H1 (cell line): ENCODE data around the gene ANKRD17. TPM values are rescaled to one million over a fixed set of nuclear protein-coding genes. Genes with fewer than 3 reads are reported as not detected.

Experiments
- CTCF ChIA-PET: fragments of 300-600 bp; sonication (Branson Sonifier 250); formaldehyde crosslinking; loops from one replicate; lab custom pipeline; 2021; ENCODE audit not compliant: partially characterized antibody; lab: Charles Lee
- POLR2A ChIA-PET: fragments of 300-600 bp; sonication (Branson Sonifier 250); formaldehyde crosslinking; loops from one replicate; lab custom pipeline; 2021; ENCODE audit warnings: inconsistent platforms; ENCODE audit not compliant: partially characterized antibody; lab: Charles Lee
- DNase-seq, 2 experiments: peaks; one replicate each; pipeline versions ENCODE4 v3.0.0 to v3.0.0-alpha.2; 2010 to 2022; ENCODE audit warnings: low spot score in 2 of 2, low read depth in 1 of 2, mixed read lengths in 1 of 2
- FAIRE-seq: peaks from 2 replicates; lab custom pipeline; 2011; peaks lifted over from hg19 to GRCh38; lab: Jason Lieb, UNC
- H2AFZ ChIP-seq: 2 replicates; pipeline ENCODE4 v1.8.1; 2012; ENCODE audit warnings: low read length, inconsistent platforms
- H2AK5ac ChIP-seq: 2 replicates; pipeline ENCODE4 v1.6.1; 2013; ENCODE audit warnings: low read depth, low read length
- H2BK120ac ChIP-seq: replicated peaks from 2 replicates; pipeline ENCODE3; 2013; ENCODE audit warnings: low read depth, low read length, inconsistent platforms
- H2BK12ac ChIP-seq: 2 replicates; pipeline ENCODE4 v1.6.1; 2013; ENCODE audit warnings: low read depth, low read length
- H2BK15ac ChIP-seq: 2 replicates; pipeline ENCODE4 v1.6.1; 2013; ENCODE audit warnings: low read length
- H2BK20ac ChIP-seq: 2 replicates; pipeline ENCODE4 v1.6.1; 2013; ENCODE audit warnings: low read length
- H2BK5ac ChIP-seq: 2 replicates; pipeline ENCODE4 v1.6.1; 2013; ENCODE audit warnings: low read depth, low read length
- H3K14ac ChIP-seq: 2 replicates; pipeline ENCODE4 v1.6.1; 2013; ENCODE audit warnings: inconsistent platforms; ENCODE audit not compliant: insufficient read length
- H3K18ac ChIP-seq: 2 replicates; pipeline ENCODE4 v1.6.1; 2013; ENCODE audit warnings: low read length; ENCODE audit errors: extremely low read depth
- H3K23ac ChIP-seq: 2 replicates; pipeline ENCODE4 v1.6.1; 2013; ENCODE audit warnings: inconsistent platforms; ENCODE audit not compliant: insufficient read length
- H3K23me2 ChIP-seq: 2 replicates; pipeline ENCODE4 v1.6.1; 2013; ENCODE audit warnings: low read depth, low read length
- H3K27ac ChIP-seq: 2 replicates; pipeline ENCODE4 v1.6.1; 2011; ENCODE audit warnings: low read depth, low read length, inconsistent platforms
- H3K27me3 ChIP-seq, 4 experiments: replicated peaks in 1 of 4; 1 replicate in 1 of 4; 2 replicates in 3 of 4; pipeline versions ENCODE4 v1.6.1 to v1.8.1; 2011 to 2013; ENCODE audit warnings: low read length in 3 of 4, mild to moderate bottlenecking in 3 of 4, inconsistent platforms in 2 of 4, mixed read lengths in 2 of 4, moderate library complexity in 1 of 4; ENCODE audit not compliant: control insufficient read depth in 3 of 4, insufficient read depth in 3 of 4; ENCODE audit errors: extremely low read depth in 1 of 4
- H3K36me3 ChIP-seq, 4 experiments: 2 replicates each; pipeline versions ENCODE4 v1.6.1 to v1.8.1; 2011 to 2013; ENCODE audit warnings: mild to moderate bottlenecking in 4 of 4, low read length in 3 of 4, moderate library complexity in 2 of 4, control low read depth in 1 of 4, inconsistent platforms in 1 of 4; ENCODE audit not compliant: insufficient read depth in 4 of 4, control insufficient read depth in 2 of 4
- H3K4ac ChIP-seq: replicated peaks from 2 replicates; pipeline ENCODE3; 2013; ENCODE audit warnings: low read length, low read depth, mixed read lengths, inconsistent platforms; ENCODE audit not compliant: insufficient read length
- H3K4me1 ChIP-seq, 4 experiments: replicated peaks in 1 of 4; 1 replicate in 1 of 4; 2 replicates in 3 of 4; pipeline versions ENCODE4 v1.6.1 to v1.8.1; 2011 to 2013; ENCODE audit warnings: low read length in 3 of 4, inconsistent platforms in 2 of 4, mixed read lengths in 1 of 4; ENCODE audit not compliant: insufficient read depth in 4 of 4, control insufficient read depth in 3 of 4
- H3K4me2 ChIP-seq, 2 experiments: 2 replicates each; pipeline versions ENCODE4 v1.6.1 to v1.8.1; 2011 to 2013; ENCODE audit warnings: low read depth in 2 of 2, low read length in 2 of 2, control low read depth in 1 of 2, inconsistent platforms in 1 of 2, mild to moderate bottlenecking in 1 of 2; ENCODE audit not compliant: insufficient read depth in 1 of 2
- H3K4me3 ChIP-seq, 4 experiments: fragments of 200-600, 300-600 bp in 1 of 4; sonication (generic), shearing (Covaris generic), sonication (Bioruptor Twin) in 1 of 4; 2 replicates each; pipeline versions ENCODE4 v1.5.1 to v1.8.1; 2011 to 2016; ENCODE audit warnings: low read length in 4 of 4, low read depth in 3 of 4, control low read depth in 2 of 4, inconsistent platforms in 2 of 4, mild to moderate bottlenecking in 2 of 4, mixed read lengths in 1 of 4, moderate library complexity in 1 of 4; ENCODE audit not compliant: insufficient read depth in 2 of 4; ENCODE audit errors: extremely low read depth in 1 of 4
- H3K56ac ChIP-seq: replicated peaks from 2 replicates; pipeline ENCODE3; 2013; ENCODE audit warnings: low read depth, mild to moderate bottlenecking, mixed read lengths, low read length, inconsistent platforms; ENCODE audit not compliant: insufficient read length
- H3K79me1 ChIP-seq: 2 replicates; pipeline ENCODE4 v1.6.1; 2013; ENCODE audit warnings: low read depth, low read length, control low read depth
- H3K79me2 ChIP-seq, 2 experiments: 2 replicates each; pipeline versions ENCODE4 v1.6.1 to v1.8.1; 2012 to 2013; ENCODE audit warnings: low read length in 2 of 2, mild to moderate bottlenecking in 2 of 2, inconsistent platforms in 1 of 2; ENCODE audit not compliant: insufficient read depth in 2 of 2, control insufficient read depth in 1 of 2
- H3K9ac ChIP-seq, 4 experiments: replicated peaks in 1 of 4; 1 replicate in 1 of 4; 2 replicates in 3 of 4; pipeline versions ENCODE4 v1.6.1 to v1.8.1; 2011 to 2013; ENCODE audit warnings: low read depth in 3 of 4, low read length in 3 of 4, control low read depth in 2 of 4, mild to moderate bottlenecking in 2 of 4, moderate library complexity in 2 of 4, inconsistent platforms in 1 of 4; ENCODE audit errors: extremely low read depth in 1 of 4
- H3K9me3 ChIP-seq, 2 experiments: 2 replicates each; pipeline versions ENCODE4 v1.6.1 to v1.8.1; 2012 to 2013; ENCODE audit warnings: mild to moderate bottlenecking in 2 of 2, moderate library complexity in 2 of 2, control low read depth in 1 of 2, inconsistent platforms in 1 of 2, low read depth in 1 of 2, low read length in 1 of 2, mixed read lengths in 1 of 2; ENCODE audit not compliant: insufficient read depth in 2 of 2
- H4K20me1 ChIP-seq, 2 experiments: replicated peaks in 1 of 2; 2 replicates each; pipeline versions ENCODE3 to v1.8.1; 2011 to 2013; ENCODE audit warnings: inconsistent platforms in 2 of 2, low read length in 2 of 2, mild to moderate bottlenecking in 1 of 2; ENCODE audit not compliant: insufficient read depth in 2 of 2, control insufficient read depth in 1 of 2
- H4K5ac ChIP-seq: 2 replicates; pipeline ENCODE4 v1.6.1; 2013; ENCODE audit warnings: low read length, low read depth, mixed read lengths, inconsistent platforms; ENCODE audit not compliant: insufficient read length
- H4K8ac ChIP-seq: 2 replicates; pipeline ENCODE4 v1.8.0; 2013; ENCODE audit warnings: mild to moderate bottlenecking, moderate library complexity, low read length, inconsistent platforms; ENCODE audit not compliant: insufficient read depth; ENCODE audit errors: extremely low read depth
- H4K91ac ChIP-seq: replicated peaks from 2 replicates; pipeline ENCODE3; 2013; ENCODE audit warnings: low read length, mixed read lengths, inconsistent platforms; ENCODE audit not compliant: insufficient read length
- HDAC2 ChIP-seq, 2 experiments: fragments of 300-600 bp in 1 of 2; sonication (generic) in 1 of 2; IDR thresholded peaks; 2 replicates each; pipeline ENCODE4 v1.6.1; 2011 to 2012; ENCODE audit warnings: low read depth in 2 of 2, low read length in 2 of 2, mild to moderate bottlenecking in 2 of 2, moderate library complexity in 2 of 2, borderline replicate concordance in 1 of 2, inconsistent platforms in 1 of 2
- POU5F1 ChIP-seq: IDR thresholded peaks from 2 replicates; pipeline ENCODE4 v1.6.1; 2011; ENCODE audit warnings: low read depth, mild to moderate bottlenecking, low read length, moderate library complexity
- SP1 ChIP-seq: IDR thresholded peaks from 2 replicates; pipeline ENCODE4 v1.6.1; 2011; ENCODE audit warnings: low read depth, low read length
- ZNF274 ChIP-seq: IDR thresholded peaks from 2 replicates; pipeline ENCODE4 v1.7.0; 2012; ENCODE audit warnings: low read length, borderline replicate concordance; ENCODE audit errors: extremely low read depth
- WGBS, 2 experiments: shearing (Covaris generic) in 1 of 2; methylation state at CpG; one replicate each; pipeline versions ENCODE4 v1.1.6 to v1.1.7; 2013 to 2015; ENCODE audit warnings: low lambda C conversion rate in 2 of 2, mixed read lengths in 2 of 2, inconsistent platforms in 1 of 2, low coverage in 1 of 2, missing lambda C conversion rate in 1 of 2; ENCODE audit not compliant: insufficient replicate concordance in 2 of 2, insufficient coverage in 1 of 2, insufficient read length in 1 of 2; ENCODE audit errors: extremely low coverage in 1 of 2, missing lambda C conversion rate in 1 of 2; 5-methylcytosine and 5-hydroxymethylcytosine counted together
- polyA plus RNA-seq, 7 experiments: library from polyadenylated mRNA; depleted of rRNA in 3 of 7; stranded (reverse) in 5 of 7; unstranded in 2 of 7; fragments of >200 nt in 5 of 7; fragments of 200-250 nt in 2 of 7; gene quantifications; 1 replicate in 5 of 7; 2 replicates in 1 of 7; 4 replicates in 1 of 7; pipeline versions ENCODE4 v1.2.1 to v1.2.3, GENCODE V29; 2011 to 2013; ENCODE audit warnings: missing spikeins in 2 of 7, mixed read lengths in 2 of 7
- total RNA-seq: library from RNA; stranded (reverse); fragmentation: NEBNext Ultra II Directional; extraction: Animal tissue kit (Norgen Biotek cat#: 25700); gene quantifications from 2 replicates; pipeline ENCODE4 v1.2.1, GENCODE V29; 2021

The ANKRD17 gene
- total and polyA plus RNA-seq, 2 of the 8 experiments (the other 6 are each of a cell fraction or from before 2014, with no cell fraction given): 42.4 to 93.7 TPM

GRCh38 chr4:73206236-73206635, 52.4 kb downstream of the ANKRD17 start:
- DNase-seq: no peak
- no peak overlapping the region for H2BK120ac ChIP-seq
- H3K36me3 ChIP-seq: no peaks in the 10 kb centered on the region
- H4K20me1 ChIP-seq: peaks cover 4 to 12% of the 10 kb centered on the region in 2 experiments
- H3K27me3 ChIP-seq: no peaks in the 10 kb centered on the region
- H2BK5ac ChIP-seq: no peak overlapping the region
- H2AFZ ChIP-seq: no peak overlapping the region
- no peak overlapping the region for H4K5ac ChIP-seq
- no peak overlapping the region for H4K8ac ChIP-seq
- H3K4me3 ChIP-seq: no peak overlapping the region
- H3K18ac ChIP-seq: no peak overlapping the region
- WGBS, 2 experiments: 94% methylated on average over 3 of the region's 3 CpGs; no CpG with 5 or more reads in 1 of the 2 experiments
- no peak overlapping the region for H4K91ac ChIP-seq
- ChIA-PET CTCF (interaction anchor here (1.1 kb wide), 1 partner anchor 9 kb away, joined by 4 read pairs; no protein-coding TSS in a partner anchor), POLR2A (no interaction called here)
- no peak overlapping the region for H2BK15ac ChIP-seq
- no peaks in the 10 kb centered on the region for H3K9me3 ChIP-seq
- no peaks in the 10 kb centered on the region for H3K23me2 ChIP-seq
- no peak overlapping the region for H2BK12ac ChIP-seq
- no peak overlapping the region for H3K14ac ChIP-seq
- no peak overlapping the region for H3K23ac ChIP-seq
- peaks cover 0 to 96% of the 10 kb centered on the region in 2 experiments; a peak in 3 of 4 replicates for H3K79me2 ChIP-seq
- H3K4me2 ChIP-seq: no peak overlapping the region
- no peak overlapping the region for H3K9ac ChIP-seq
- no peak overlapping the region for H3K27ac ChIP-seq
- 0 out of 7 replicates have a peak, but pooled peaks cover 0 to 2% (median 0%) of the 10 kb centered on the region in 4 experiments for H3K4me1 ChIP-seq
- no peak overlapping the region for H2BK20ac ChIP-seq
- FAIRE-seq: no peak
- H3K56ac ChIP-seq: no peak overlapping the region
- H3K79me1 ChIP-seq: no peaks in the 10 kb centered on the region
- no peak overlapping the region for H2AK5ac ChIP-seq
- no peak overlapping the region for H3K4ac ChIP-seq
- no peak for TF ChIP-seq SP1
- no peak for TF ChIP-seq POU5F1
- no peak for TF ChIP-seq HDAC2 (IDR thresholded peaks at IDR 0.05; ENCODE audit: borderline replicate concordance in 1 of 2, low read depth in 2 of 2, low read length in 2 of 2)
- TF ChIP-seq ZNF274: no peak
